Spleen (tissue), 11 donors: ENCODE results near the gene GJA4. TPM values are rescaled to one million over a fixed set of nuclear protein-coding genes. Genes with fewer than 3 reads are reported as not detected.

Experiments used
- DNase-seq: peaks from one replicate; pipeline ENCODE4 v3.0.0-alpha.2; 2020
- H3K27ac ChIP-seq, 8 donors: fragments of 200-600 bp; sonication (generic) in 7 of 8; 1 replicate in 4 of 8; 2 replicates in 4 of 8; pipeline versions ENCODE4 v1.5.0 to v1.8.0; 2016 to 2021; ENCODE audit warnings: inconsistent platforms in 4 of 8, mild to moderate bottlenecking in 4 of 8, moderate library complexity in 1 of 8
- H3K27me3 ChIP-seq, 7 donors: fragments of 200-600 bp; sonication (generic) in 6 of 7; replicated peaks in 1 of 7; 1 replicate in 4 of 7; 2 replicates in 3 of 7; pipeline versions ENCODE4 v1.5.0 to v1.8.0; 2016 to 2021; ENCODE audit warnings: inconsistent platforms in 3 of 7, mild to moderate bottlenecking in 1 of 7
- H3K36me3 ChIP-seq, 6 donors: fragments of 200-600 bp; sonication (generic) in 5 of 6; 1 replicate in 4 of 6; 2 replicates in 2 of 6; pipeline versions ENCODE4 v1.5.0 to v1.8.0; 2016 to 2021; ENCODE audit warnings: inconsistent platforms in 2 of 6
- H3K4me1 ChIP-seq, 6 donors: fragments of 200-600 bp; sonication (generic) in 5 of 6; 1 replicate in 3 of 6; 2 replicates in 3 of 6; pipeline versions ENCODE4 v1.5.0 to v1.8.0; 2016 to 2021; ENCODE audit warnings: inconsistent platforms in 3 of 6
- H3K4me3 ChIP-seq, 8 donors: fragments of 200-600 bp; sonication (generic) in 7 of 8; 1 replicate in 4 of 8; 2 replicates in 4 of 8; pipeline versions ENCODE4 v1.5.0 to v1.8.0; 2016 to 2021; ENCODE audit warnings: inconsistent platforms in 4 of 8, mild to moderate bottlenecking in 4 of 8, moderate library complexity in 2 of 8
- H3K9me3 ChIP-seq, 8 donors: fragments of 200-600 bp; sonication (generic) in 7 of 8; 1 replicate in 4 of 8; 2 replicates in 4 of 8; pipeline versions ENCODE4 v1.5.0 to v1.8.0; 2016 to 2021; ENCODE audit warnings: inconsistent platforms in 4 of 8
- POLR2A ChIP-seq, 3 donors: fragments of 450-650 bp; IDR thresholded peaks; one replicate each; pipeline ENCODE4 v1.5.1; 2017; ENCODE audit warnings: antibody characterized with exemption in 3 of 3, mild to moderate bottlenecking in 1 of 3
- POLR2AphosphoS5 ChIP-seq, 3 donors: sonication (generic); formaldehyde crosslinking; IDR thresholded peaks; one replicate each; pipeline ENCODE4 v1.5.1; 2017; ENCODE audit warnings: antibody characterized with exemption in 3 of 3
- WGBS, 5 donors: extraction: QIAGEN DNeasy Blood & Tissue Kit in 3 of 5; methylation state at CpG; one replicate each; pipeline versions ENCODE4 v1.1.5 to v1.1.7; 2013 to 2018; 5-methylcytosine and 5-hydroxymethylcytosine counted together
- intact Hi-C: fragments of 100-400 bp; cut with DNase I; formaldehyde crosslinking; loops from one replicate; pipeline ENCODE4 v1.15.0; 2023; ENCODE audit warnings: low total_unique reads
- polyA plus RNA-seq, 3 donors: library from polyadenylated mRNA; stranded (reverse); fragments of 200-250 nt; gene quantifications; one replicate each; pipeline ENCODE4 v1.2.1, GENCODE V29; 2013
- total RNA-seq, 7 donors: library from RNA; depleted of rRNA in 3 of 7; stranded (reverse); fragments of >200 nt in 3 of 7; fragmentation: NEBNext Ultra II Directional in 4 of 7; extraction: Animal tissue kit (Norgen Biotek cat#: 25700) in 4 of 7; gene quantifications; one replicate each; pipeline versions ENCODE4 v1.1.0 to v1.2.1, GENCODE V29; 2016 to 2021
- TF ChIP-seq, protein P1 (sequence below), 11 experiments: fragments of 200-600 bp in 7 of 11; fragments of 450-650 bp in 4 of 11; sonication (generic) in 4 of 11; IDR thresholded peaks in 8 of 11; conservative IDR thresholded peaks in 3 of 11; 1 replicate in 7 of 11; 2 replicates in 4 of 11; pipeline versions ENCODE4 v1.4.0 to v1.8.0; 2016 to 2021; ENCODE audit warnings: antibody characterized with exemption in 11 of 11, inconsistent platforms in 4 of 11, mild to moderate bottlenecking in 1 of 11
- donor health status: healthy with polysubstance abuse.
- donor health status: DM: no; HTN: no; CAD: no; lungs with moderate emphysema.
- donor health status: DM: no; HTN: no; CAD: no.
- donor health status: Bipolar disorder and iron deficiency.
- donor health status: healthy.
- donor health status: DM: no; HTN: no; CAD: no.
- donor health status: DM: yes; HTN: yes; CAD: no.

Gene GJA4
- total and polyA plus RNA-seq, 10 donors: 1.3 to 20.6 (median 7.9) TPM

DNA sequence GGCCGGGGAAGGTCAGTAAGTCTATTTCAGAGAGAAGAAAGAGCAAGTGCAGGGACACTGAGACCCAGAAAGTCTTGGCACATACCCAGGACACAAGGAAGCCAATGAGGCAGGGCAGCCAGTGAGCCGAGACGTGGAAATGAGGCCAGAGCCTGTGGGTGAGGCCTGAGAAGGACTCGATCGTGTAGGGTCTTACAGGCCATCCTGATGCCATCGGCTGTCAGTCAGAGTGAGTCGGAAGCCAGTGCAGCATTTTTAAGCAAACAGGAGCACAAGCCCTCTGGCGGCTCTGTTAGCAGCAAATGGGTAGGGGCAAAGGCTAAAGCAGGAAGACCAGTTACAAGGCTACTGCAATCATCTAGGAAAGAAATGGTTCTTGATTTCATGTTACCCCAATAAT is 17.8 kb upstream of the GJA4 start:
- peaks cover 0 to 49% (median 0%) of the 10 kb centered on the region in 7 donors for H3K27me3 ChIP-seq
- no peaks in the 10 kb centered on the region for H3K36me3 ChIP-seq
- 61 to 81% (median 74%) methylated on average over 8 of the region's 8 CpGs for WGBS, 5 donors
- H3K27ac ChIP-seq: no peak overlapping the region
- intact Hi-C loops: no loop called here
- TF ChIP-seq, protein P1, sequence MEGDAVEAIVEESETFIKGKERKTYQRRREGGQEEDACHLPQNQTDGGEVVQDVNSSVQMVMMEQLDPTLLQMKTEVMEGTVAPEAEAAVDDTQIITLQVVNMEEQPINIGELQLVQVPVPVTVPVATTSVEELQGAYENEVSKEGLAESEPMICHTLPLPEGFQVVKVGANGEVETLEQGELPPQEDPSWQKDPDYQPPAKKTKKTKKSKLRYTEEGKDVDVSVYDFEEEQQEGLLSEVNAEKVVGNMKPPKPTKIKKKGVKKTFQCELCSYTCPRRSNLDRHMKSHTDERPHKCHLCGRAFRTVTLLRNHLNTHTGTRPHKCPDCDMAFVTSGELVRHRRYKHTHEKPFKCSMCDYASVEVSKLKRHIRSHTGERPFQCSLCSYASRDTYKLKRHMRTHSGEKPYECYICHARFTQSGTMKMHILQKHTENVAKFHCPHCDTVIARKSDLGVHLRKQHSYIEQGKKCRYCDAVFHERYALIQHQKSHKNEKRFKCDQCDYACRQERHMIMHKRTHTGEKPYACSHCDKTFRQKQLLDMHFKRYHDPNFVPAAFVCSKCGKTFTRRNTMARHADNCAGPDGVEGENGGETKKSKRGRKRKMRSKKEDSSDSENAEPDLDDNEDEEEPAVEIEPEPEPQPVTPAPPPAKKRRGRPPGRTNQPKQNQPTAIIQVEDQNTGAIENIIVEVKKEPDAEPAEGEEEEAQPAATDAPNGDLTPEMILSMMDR (IDR thresholded peaks at IDR 0.05 in 8 of 11, conservative IDR thresholded peaks at IDR 0.05 in 3 of 11): no peak
- TF ChIP-seq POLR2AphosphoS5 (IDR thresholded peaks at IDR 0.05) (no peak), POLR2A (IDR thresholded peaks at IDR 0.05) (no peak)
- H3K4me3 ChIP-seq: no peak overlapping the region
- peak; percentile 39 for DNase-seq
- no peaks in the 10 kb centered on the region for H3K4me1 ChIP-seq
- no peaks in the 10 kb centered on the region for H3K9me3 ChIP-seq

DNA sequence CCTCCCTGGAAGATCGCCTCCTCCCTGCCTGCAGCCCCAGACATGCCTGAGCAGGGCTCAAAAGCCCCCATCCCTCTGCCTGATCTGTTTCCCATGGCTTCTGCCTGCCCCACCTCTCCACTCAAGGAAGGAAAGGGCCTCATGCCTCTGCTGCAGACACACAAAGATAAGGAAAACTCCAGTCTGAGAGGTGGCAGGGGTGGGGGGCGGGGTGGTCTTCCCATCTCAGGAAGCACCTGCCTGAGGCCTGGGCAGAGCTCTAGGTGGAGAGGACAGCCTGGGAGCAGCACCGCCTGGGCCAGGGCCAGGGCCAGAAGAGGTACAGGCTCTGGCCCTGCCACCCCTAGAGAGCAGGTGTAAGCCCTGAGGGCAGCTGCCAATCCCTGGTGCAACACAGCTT is 15.9 kb upstream of the GJA4 start:
- Histone ChIP-seq H3K27ac (no peak overlapping the region), H3K9me3 (no peaks in the 10 kb centered on the region), H3K27me3 (peaks cover 2 to 60% (median 17%) of the 10 kb centered on the region in 7 donors), H3K36me3 (no peaks in the 10 kb centered on the region), H3K4me1 (peaks cover 6 to 14% (median 10%) of the 10 kb centered on the region in 6 donors), H3K4me3 (no peak overlapping the region)
- 13 to 50% (median 36%) methylated on average over 1 to 3 of the region's 3 CpGs for WGBS, 5 donors
- TF ChIP-seq, protein P1 (IDR thresholded peaks at IDR 0.05 in 8 of 11, conservative IDR thresholded peaks at IDR 0.05 in 3 of 11): no peak
- TF ChIP-seq POLR2AphosphoS5 (IDR thresholded peaks at IDR 0.05) (no peak), POLR2A (IDR thresholded peaks at IDR 0.05) (no peak)
- no peak for DNase-seq
- intact Hi-C loops: no loop called here

DNA sequence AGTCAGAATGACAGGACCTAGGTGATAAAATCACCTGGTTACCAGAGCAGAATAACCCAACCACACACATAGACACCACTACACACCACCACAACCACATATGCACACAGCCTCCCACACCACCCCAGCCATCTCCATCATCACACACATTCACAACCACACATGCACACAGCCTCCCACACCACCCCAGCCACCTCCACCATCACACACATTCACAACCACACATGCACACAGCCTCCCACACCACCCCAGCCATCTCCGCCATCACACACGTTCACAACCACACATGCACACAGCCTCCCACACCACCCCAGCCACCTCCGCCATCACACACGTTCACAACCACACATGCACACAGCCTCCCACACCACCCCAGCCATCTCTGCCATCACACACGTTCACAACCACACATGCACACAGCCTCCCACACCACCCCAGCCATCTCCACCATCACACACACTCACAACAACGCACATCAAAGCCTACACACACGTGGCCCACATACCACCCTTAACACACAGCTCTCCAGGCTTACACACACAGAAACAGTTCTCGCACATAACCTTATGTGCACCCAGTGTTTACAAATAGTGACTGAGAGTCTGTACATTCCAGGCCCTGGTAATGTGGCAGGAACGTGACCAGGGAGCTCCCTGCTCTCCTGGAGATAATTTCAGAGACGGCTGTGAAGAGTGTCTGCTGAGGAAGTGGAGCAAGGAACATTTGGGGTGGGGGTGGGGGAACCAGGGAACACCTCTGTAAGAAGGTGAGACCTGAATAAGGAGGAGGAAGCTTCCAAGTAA is 15.1 kb upstream of the GJA4 start:
- 58 to 77% (median 63%) methylated on average over 10 of the region's 10 CpGs for WGBS, 5 donors
- intact Hi-C loops: no loop called here
- Histone ChIP-seq H3K4me1 (peaks cover 6 to 17% (median 11%) of the 10 kb centered on the region in 6 donors), H3K36me3 (no peaks in the 10 kb centered on the region), H3K27me3 (peaks cover 5 to 68% (median 25%) of the 10 kb centered on the region in 7 donors), H3K27ac (no peak overlapping the region), H3K9me3 (no peaks in the 10 kb centered on the region), H3K4me3 (no peak overlapping the region)
- TF ChIP-seq POLR2A (IDR thresholded peaks at IDR 0.05) (no peak), POLR2AphosphoS5 (IDR thresholded peaks at IDR 0.05) (no peak)
- TF ChIP-seq, protein P1 (IDR thresholded peaks at IDR 0.05 in 8 of 11, conservative IDR thresholded peaks at IDR 0.05 in 3 of 11): no peak
- DNase-seq: no peak

DNA sequence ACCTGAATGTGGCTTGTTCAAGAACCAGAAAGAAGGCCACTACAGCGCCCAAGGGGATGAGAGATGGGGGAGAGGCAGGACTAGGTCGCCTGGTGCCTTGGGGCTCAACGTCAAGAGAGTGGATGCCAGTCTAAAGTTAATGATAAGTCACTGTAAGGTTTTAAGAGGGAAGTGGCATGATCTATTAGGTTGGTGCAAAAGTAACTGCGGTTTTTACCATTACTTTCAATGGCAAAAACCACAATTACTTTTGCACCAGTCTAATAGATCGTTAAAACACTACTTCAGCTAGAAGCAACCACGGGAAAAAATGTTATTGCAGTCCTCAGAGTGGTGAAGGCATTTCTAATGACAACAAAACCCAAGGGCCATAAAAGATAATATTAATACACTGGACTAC is 14.4 kb upstream of the GJA4 start:
- DNase-seq: no peak
- Histone ChIP-seq H3K27me3 (peaks cover 5 to 75% (median 30%) of the 10 kb centered on the region in 7 donors), H3K9me3 (no peaks in the 10 kb centered on the region)

More for the DNA sequence above, 14.4 kb upstream of the GJA4 start:
- WGBS, 5 donors: 76 to 84% (median 80%) methylated on average over 6 of the region's 6 CpGs
- Histone ChIP-seq H3K4me1 (peaks cover 6 to 17% (median 11%) of the 10 kb centered on the region in 6 donors), H3K27ac (no peak overlapping the region), H3K4me3 (no peak overlapping the region), H3K36me3 (no peaks in the 10 kb centered on the region)
- TF ChIP-seq POLR2A (IDR thresholded peaks at IDR 0.05) (no peak), POLR2AphosphoS5 (IDR thresholded peaks at IDR 0.05) (no peak)
- TF ChIP-seq, protein P1 (IDR thresholded peaks at IDR 0.05 in 8 of 11, conservative IDR thresholded peaks at IDR 0.05 in 3 of 11): no peak
- intact Hi-C loops: no loop called here
